ENCODE measurements around the gene COL2A1. TPM values are rescaled to one million over a fixed set of nuclear protein-coding genes. Genes with fewer than 3 reads are reported as not detected.

Gene COL2A1
- 10 to 100 TPM in 8 of 10 donors, 1 to 10 TPM in 2; 5.5 to 83.1 (median 39.5) TPM for polyA plus RNA-seq (ENCODE audit: insufficient read length in 10 of 10)
- long read RNA-seq, donor 1, full-length matches to known transcripts: 2 of 2 reads
- long read RNA-seq, donor 1, partial matches to known transcripts: 0 of 2 reads
- long read RNA-seq, donor 1, other reads (novel, unspliced or antisense): 0 of 2 reads
- long read RNA-seq, donor 2, full-length matches to known transcripts: 3 of 3 reads
- long read RNA-seq, donor 2, partial matches to known transcripts: 0 of 3 reads
- long read RNA-seq, donor 2, other reads (novel, unspliced or antisense): 0 of 3 reads
- long read RNA-seq, donor 3: 0 reads
- long read RNA-seq, donor 4, partial matches to known transcripts: 5 of 5 reads
- long read RNA-seq, donor 4, other reads (novel, unspliced or antisense): 0 of 5 reads
- long read RNA-seq, donor 5: 0 reads
- long read RNA-seq, donor 6, full-length matches to known transcripts: 2 of 8 reads
- long read RNA-seq, donor 6, partial matches to known transcripts: 6 of 8 reads
- long read RNA-seq, donor 6, other reads (novel, unspliced or antisense): 0 of 8 reads
- long read RNA-seq, donor 7, partial matches to known transcripts: 5 of 5 reads
- long read RNA-seq, donor 7, other reads (novel, unspliced or antisense): 0 of 5 reads
- long read RNA-seq, donor 8, partial matches to known transcripts: 0 of 1 reads
- long read RNA-seq, donor 8, other reads (novel, unspliced or antisense): 0 of 1 reads
- long read RNA-seq, donor 9: 0 reads

GRCh38 chr12:48004053-48004941 lies at the start of gene COL2A1:
Gene COL2A1, minus strand, starts transcription at chr12:48004476. Its CDS starts 155 bp downstream, at chr12:48004321.
- DNase-seq: peak in 2 of 3 donors; percentile 38 to 82

DNA sequence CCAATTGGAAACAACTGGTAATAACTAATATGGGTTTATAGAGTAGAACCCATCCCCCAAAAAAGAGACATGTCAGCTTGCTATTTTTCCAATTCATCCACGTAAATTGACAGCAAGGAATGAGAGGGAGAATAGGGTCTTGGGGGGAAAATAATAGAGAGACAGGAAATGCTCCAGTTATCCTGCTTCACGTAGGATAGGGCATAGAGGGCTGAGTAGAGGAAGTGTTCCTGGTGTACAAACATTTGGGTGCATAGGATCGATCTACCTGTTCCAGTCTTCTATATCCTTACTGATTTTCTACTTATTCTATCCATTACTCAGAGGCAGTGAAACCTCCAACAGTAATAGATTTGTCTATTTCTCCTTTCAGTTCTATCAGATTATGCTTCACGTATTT lies 49.6 kb upstream of the COL2A1 start:
- DNase-seq: no peak

DNA sequence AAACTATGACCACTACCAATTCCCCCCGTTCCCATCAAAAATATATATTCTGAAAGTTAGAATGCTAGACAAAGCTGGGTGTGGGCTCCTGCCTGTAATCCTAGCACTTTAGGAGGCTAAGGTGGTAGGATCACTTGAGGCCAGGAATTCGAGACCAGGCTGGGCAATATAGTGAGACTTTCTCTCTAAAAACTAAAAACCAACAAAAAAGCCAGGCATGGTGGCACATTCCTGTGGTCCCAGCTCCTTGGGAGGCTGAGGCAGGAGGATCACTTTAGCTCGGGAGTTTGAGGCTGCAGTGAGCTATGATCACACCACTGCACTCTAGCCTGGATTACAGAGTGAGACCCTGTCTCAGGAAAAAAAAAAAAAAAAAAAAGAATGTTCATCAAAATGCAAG lies 48.8 kb upstream of the COL2A1 start:
- no peak for DNase-seq

GRCh38 chr12:48051681-48052080 lies 47.4 kb upstream of the COL2A1 start:
- no peak for DNase-seq

DNA sequence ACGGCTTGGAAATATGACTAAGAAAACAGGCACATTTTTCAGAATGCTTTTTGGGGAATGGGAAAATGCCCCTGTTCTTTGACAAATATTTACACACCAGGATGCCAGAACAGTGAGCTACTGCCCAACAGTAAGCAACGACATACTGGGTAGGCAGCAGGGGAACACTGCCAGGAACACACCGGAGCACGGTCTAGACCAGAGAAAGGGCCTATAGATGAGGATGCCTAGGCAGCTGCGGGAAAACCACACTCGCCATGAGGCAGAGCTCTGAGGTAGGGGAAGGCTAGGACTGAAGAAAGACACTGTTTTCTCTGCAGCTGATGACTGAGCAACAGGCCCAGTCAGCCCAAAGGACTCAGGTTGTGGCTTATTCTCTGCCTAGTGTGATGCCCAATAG lies 45.9 kb upstream of the COL2A1 start:
- no peak for DNase-seq

DNA sequence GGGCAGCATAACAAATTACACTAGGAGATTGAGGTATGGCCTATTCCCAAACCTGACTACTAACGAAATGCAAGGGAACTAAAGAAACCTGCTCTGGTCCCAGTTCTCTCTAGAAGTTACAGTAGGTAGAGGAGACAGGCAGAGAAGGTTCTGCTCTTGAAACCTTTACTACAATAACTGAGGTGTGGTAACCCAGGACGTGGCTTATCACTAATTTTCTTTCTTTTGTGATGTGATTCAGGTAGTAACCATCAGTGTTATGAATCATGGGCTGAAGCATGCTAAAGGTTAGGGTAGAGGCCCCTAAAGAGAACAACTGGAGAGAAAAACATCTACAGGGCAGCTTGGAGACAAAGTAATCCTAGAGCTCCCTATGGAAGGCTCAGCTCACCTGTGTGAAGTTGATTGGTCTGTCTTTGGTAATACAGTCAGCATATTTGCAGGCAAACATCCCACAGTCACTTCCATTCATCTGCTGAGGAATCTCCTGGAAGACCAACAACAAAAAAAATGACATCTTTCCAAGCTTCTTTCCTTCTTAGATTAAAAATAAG lies 41.8 kb upstream of the COL2A1 start:
- no peak for DNase-seq

DNA sequence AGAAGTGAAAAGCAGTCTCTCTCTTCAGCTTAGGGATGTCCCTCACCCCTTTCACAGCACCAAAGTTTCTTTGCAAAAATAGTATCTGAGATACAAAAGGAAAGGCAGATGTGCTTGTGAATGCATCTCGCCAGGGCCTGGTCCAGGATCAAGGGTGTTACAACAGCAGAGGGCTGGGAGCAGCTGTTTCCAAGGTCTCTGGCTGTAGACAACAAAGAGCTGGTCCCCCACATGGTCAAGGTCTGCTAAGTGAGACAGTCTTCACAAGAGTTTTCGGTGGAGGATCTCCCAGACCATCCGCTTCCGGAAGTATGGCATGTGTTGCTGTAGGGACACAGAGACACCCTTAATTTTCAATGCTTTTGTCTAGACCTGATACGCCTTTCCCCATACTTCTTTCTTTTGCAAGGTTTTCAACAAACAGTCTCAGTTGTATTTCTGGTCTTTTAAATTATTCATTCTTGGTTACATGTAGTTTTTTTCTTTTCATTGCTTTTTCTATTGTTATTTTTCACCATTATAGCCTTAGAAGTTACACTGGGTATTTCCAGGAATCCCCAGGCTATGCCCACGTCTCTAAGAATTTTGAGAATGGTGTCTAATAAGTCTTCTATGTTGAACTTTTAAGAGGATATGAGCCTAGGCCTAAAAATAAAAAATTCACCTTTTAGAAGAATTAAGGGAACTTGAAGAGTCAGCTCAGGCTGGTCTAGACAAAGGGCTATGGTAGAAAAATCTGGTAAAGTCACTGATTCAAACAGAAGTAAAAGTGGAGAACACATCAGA lies 41.0 kb upstream of the COL2A1 start:
- DNase-seq: no peak

DNA sequence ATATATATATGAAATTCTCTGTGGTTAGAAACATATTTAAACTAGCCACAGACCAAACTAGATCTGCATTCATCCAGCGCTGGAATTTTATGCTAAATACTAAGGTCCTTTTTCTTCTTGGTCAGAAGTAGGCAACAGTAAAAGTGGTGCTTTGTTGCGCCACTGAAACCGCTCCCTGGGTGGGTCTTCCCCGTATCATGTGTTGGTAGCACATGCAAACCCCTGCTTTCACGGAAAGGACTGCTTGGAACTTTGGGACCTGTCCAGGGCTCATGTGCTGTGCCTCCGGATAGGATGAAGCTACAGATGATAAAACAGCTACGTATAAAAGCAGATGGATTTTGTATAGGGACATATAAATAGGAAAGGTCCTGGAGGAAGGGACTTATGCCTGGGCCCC lies 40.1 kb upstream of the COL2A1 start:
- no peak for DNase-seq

- DNase-seq: no peak
Measured at GRCh38 chr12:48043771-48044170, 39.5 kb upstream of the COL2A1 start.

DNA sequence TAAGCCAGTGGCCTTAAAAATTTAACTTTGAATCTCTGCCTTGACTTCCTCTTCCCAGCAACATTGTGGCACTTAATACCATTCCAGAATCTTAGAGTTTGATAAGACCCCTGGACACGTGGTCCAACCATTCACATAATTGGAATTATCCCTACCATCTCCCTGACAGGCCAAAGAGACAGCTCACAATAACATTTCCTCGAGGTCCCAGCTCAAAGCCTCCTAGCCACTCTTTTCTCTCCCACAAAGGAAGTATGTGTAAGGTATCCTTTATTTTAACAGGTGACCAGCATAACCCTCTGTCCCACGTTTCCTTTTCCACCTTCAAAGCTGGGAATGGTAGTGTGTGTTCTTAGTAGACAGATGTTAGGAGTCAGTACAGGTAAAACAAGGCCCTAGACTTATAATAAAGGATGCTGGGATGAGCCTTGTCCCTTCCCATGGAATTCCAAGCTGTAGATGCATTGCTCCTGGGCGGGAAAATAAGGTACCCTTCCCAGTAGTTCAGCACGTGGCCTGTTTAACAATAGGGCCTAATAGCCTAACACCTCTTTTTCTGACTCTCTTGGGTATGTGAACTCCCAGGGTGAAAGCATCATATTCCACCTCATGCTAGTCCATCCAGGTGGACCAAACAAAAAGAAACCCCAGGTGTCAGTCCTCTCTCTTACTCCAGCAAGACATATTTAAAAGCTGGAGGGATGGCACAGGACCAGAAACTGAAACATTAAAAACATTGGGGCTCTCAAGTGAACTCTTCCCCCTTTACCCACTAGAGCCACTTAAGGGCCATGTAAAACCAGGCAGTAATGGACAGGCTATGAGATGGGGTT lies 37.5 kb upstream of the COL2A1 start:
- no peak for DNase-seq

DNA sequence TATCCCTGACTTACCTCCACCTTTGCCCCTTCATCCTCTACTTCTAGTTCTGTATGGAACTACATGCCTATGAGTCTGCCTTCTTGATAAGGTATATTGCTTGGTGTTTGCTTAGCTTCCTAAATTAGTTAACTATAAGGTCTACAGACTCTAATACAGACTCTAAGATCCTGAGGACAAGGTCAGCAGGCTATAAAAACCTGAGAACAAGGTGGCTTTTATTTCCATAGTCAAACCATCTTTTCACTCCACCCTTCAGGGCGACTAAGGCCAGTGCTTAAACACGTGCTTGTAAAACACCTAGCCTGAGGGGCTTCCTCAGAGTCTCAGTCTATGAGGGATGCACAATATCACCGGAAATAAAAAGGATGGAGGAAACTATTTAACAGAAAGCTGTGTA lies 36.1 kb upstream of the COL2A1 start:
- no peak for DNase-seq

DNA sequence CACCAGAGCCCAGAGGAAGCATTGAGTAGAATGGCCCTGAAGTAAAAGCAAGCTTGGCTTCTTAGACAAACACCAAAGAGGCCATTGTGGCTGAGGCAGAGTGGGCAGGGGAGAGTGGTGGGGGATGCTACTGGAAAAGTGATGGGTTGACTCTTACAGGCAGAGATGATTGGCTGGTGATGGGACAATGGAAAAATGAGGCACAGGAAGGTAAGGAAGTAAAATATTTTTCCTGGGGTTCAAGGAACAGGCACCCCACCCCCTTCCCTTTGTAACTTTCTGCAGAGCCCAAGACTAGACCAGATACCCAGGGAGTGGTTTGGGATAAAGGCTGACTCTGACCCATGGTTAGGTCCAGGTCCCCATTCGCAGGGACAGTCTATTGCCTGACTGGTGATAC lies 34.9 kb upstream of the COL2A1 start:
- DNase-seq: no peak

- DNase-seq: peak in 2 of 3 donors; percentile 4 to 9
Measured at GRCh38 chr12:48038085-48038484, 33.8 kb upstream of the COL2A1 start.

DNA sequence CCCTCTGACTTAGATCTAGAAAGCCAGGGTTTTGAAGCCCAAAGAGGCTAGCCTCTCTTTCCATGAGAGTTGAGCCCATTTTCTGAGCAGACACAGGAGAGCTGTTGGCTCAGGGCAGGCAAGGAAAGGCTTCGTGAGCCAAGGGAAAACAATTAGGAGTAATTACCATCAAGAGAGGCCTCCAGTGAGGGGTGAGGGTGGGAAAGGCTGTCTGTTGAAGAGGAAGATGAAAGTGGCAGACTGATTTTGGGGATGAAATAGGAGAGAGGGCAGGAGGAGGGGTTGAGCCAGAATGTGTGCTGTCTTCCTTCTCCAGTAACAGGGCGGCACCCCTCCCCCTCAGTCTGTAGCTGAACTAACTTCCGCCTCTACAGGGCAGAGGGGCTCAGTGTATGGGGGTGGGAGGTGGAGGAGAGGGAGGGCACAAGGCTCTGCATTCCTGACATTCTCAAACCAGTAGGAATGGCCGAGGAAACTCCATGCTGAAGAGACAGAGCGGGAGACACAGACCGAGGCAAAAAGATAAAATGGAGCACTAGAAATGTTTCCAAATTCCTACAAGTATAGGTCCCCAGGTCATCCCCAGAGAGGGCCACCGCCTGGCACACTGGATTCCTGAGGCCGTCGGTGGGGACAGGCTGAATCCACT lies 33.1 kb upstream of the COL2A1 start:
- DNase-seq: peak in 2 of 3 donors; percentile 39 to 43

- no peak for DNase-seq
Measured at GRCh38 chr12:48036818-48037217, 32.5 kb upstream of the COL2A1 start.

- no peak for DNase-seq
Measured at GRCh38 chr12:48034835-48035805, 30.8 kb upstream of the COL2A1 start.

GRCh38 chr12:48033451-48033850 lies 29.2 kb upstream of the COL2A1 start:
- DNase-seq: no peak

DNA sequence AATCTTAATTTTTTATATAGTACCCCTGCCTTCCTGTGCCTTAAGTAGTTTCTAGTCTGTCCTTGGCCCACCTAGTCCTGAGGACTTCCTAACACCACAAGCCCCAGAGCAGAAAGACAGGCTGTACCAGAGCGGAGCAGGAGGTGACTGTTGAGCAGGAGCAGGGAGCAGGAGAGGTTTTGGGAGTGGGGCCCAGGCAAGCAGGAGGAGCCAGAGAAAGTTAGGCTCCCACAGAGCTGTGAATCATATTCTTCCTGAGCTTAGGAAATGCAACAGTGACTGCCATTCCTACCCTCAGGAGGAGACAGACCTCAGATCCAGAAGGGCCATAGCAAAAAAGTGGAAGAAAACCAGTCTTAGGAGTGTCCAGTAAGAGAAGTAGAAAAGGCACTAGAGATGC lies 28.3 kb upstream of the COL2A1 start:
- DNase-seq: no peak

Data from muscle of back (tissue), 13 donors.